ENCODE data around the gene C5. TPM values are rescaled to one million over a fixed set of nuclear protein-coding genes. Genes with fewer than 3 reads are reported as not detected.

The C5 gene
- total RNA-seq, 1 experiment from 2014 or later = 0.74 TPM

DNA sequence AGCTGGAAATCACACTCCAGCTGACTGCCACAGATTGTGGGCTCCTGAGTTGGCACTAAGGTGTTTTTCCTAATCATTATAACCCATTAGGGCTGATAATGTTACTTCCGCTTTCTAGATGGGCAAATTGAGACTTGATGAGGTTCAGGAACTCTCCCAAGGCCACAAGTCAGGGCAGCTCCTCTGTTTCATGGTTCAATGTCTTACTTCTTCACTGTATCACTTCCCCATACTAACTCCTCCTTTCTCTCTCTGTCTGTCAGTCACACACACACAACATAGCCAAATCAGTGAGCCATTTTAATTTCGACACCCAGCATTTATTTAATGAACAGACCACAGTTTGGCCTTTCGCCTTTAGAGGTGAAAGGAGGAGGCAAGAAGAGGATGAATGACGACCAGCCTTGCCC lies 105.6 kb downstream of the C5 start:
- Histone ChIP-seq H2BK5ac (ENCODE audit: insufficient read length, low read length) (no peak overlapping the region), H3K79me2 (ENCODE audit: insufficient read depth, low read length) (no peaks in the 10 kb centered on the region), H2BK15ac (ENCODE audit: low read depth, low read length) (no peak overlapping the region), H3K9ac (ENCODE audit: extremely low read depth, insufficient read length, low read length) (no peak overlapping the region), H2BK12ac (ENCODE audit: insufficient read length, low read depth, low read length) (no peak overlapping the region), H3K79me1 (ENCODE audit: insufficient read depth, low read depth, low read length, poor library complexity, severe bottlenecking) (no peaks in the 10 kb centered on the region), H3K4me2 (ENCODE audit: insufficient read depth, insufficient read length, low read length) (no peak overlapping the region), H3K56ac (ENCODE audit: insufficient read length, low read depth, low read length) (no peak overlapping the region), H2BK20ac (ENCODE audit: low read depth, low read length, poor library complexity, severe bottlenecking) (no peak overlapping the region), H3K27ac (ENCODE audit: insufficient read length, low read depth, low read length) (no peak overlapping the region), H2BK120ac (ENCODE audit: low read depth, low read length, poor library complexity, severe bottlenecking) (no peak overlapping the region), H3K18ac (ENCODE audit: insufficient read length, low read depth, low read length) (no peak overlapping the region), H3K4me1 (ENCODE audit: insufficient read depth, low read length) (no peaks in the 10 kb centered on the region; the same call in 1 of the 2 replicates), H4K91ac (ENCODE audit: insufficient read length, low read depth, low read length) (no peak overlapping the region), H2AFZ (ENCODE audit: low read length) (no peak overlapping the region), H3K23ac (ENCODE audit: insufficient read length, low read depth, low read length) (no peak overlapping the region), H3K27me3 (ENCODE audit: insufficient read depth, low read length) (no peaks in the 10 kb centered on the region), H2AK5ac (ENCODE audit: insufficient read length, low read length) (no peak overlapping the region), H3T11ph (ENCODE audit: low read length) (no peak overlapping the region), H3K23me2 (ENCODE audit: insufficient read length, low read depth, low read length, poor library complexity, severe bottlenecking) (no peaks in the 10 kb centered on the region), H3K9me3 (ENCODE audit: control insufficient read depth, low read depth, low read length) (no peaks in the 10 kb centered on the region), H4K8ac (replicated peaks; ENCODE audit: insufficient read length, low read depth, low read length) (no peak overlapping the region), H3K4ac (ENCODE audit: low read depth, low read length) (no peak overlapping the region), H3K14ac (ENCODE audit: insufficient read depth, low read length) (no peak overlapping the region), H4K20me1 (ENCODE audit: control insufficient read depth, insufficient read depth, insufficient read length) (no peaks in the 10 kb centered on the region), H4K5ac (ENCODE audit: insufficient read length, low read depth, low read length) (no peak overlapping the region)
- no CpG with 5 or more reads among the region's 4 CpGs for WGBS (ENCODE audit: extremely low coverage, insufficient read length, low lambda C conversion rate)
- H3K4me1 Mint-ChIP-seq = peaks cover 30 to 33% of the 10 kb centered on the region in 2 experiments
- no peak for TF ChIP-seq CTCF (conservative IDR thresholded peaks at IDR 0.05)
- DNase-seq = no peak
- no peaks in the 10 kb centered on the region for H3K9me3 Mint-ChIP-seq
- no peak overlapping the region for H3K4me3 Mint-ChIP-seq
- no peaks in the 10 kb centered on the region for H3K27me3 Mint-ChIP-seq (ENCODE audit: low read depth)
- no peak overlapping the region for H3K27ac Mint-ChIP-seq
- H3K36me3 Mint-ChIP-seq (ENCODE audit: insufficient read depth in 1 of 3, low read depth in 3 of 3) = no peaks in the 10 kb centered on the region

Measured in H9 (cell line).